Gastroesophageal sphincter (tissue), 3 donors: ENCODE measurements around the gene RAN.

Experiments
- EP300 ChIP-seq: sonication (generic); formaldehyde crosslinking; IDR thresholded peaks from one replicate; pipeline ENCODE4 v1.6.1; 2017; ENCODE audit warnings: antibody characterized with exemption, mild to moderate bottlenecking
- POLR2A ChIP-seq, 2 donors: fragments of 450-650 bp; IDR thresholded peaks; one replicate each; pipeline ENCODE4 v1.6.1; 2017; ENCODE audit warnings: antibody characterized with exemption in 2 of 2, mild to moderate bottlenecking in 2 of 2, moderate library complexity in 1 of 2
- POLR2AphosphoS5 ChIP-seq: sonication (generic); formaldehyde crosslinking; IDR thresholded peaks from one replicate; pipeline ENCODE4 v1.6.1; 2017; ENCODE audit warnings: antibody characterized with exemption
- TF ChIP-seq, protein P1 (sequence below), 4 experiments: fragments of 200-600 bp in 2 of 4; fragments of 450-650 bp in 2 of 4; sonication (generic) in 1 of 4; IDR thresholded peaks; one replicate each; pipeline ENCODE4 v1.5.1; 2017 to 2019; ENCODE audit warnings: antibody characterized with exemption in 4 of 4, mild to moderate bottlenecking in 2 of 4, moderate library complexity in 2 of 4

DNA sequence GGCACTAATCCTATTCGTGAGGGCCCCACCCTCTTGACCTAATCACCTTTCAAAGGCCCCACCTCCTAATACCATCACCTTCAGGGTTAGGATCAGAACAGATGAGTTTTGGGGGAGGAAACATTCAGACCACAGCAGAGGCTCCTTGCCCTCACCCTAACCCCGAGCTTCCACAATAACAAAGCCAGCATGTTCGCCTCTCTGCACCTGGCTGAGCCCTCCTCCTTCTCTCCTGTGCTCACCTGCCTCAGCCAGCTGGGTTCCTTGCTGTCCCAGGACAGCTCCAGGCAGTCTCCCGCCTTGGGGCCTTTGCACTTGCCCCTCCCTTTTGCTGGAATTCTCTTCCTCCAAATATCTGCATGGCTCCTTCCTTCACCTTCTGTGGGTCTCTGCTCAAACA, 9.7 kb upstream of the RAN start:
- TF ChIP-seq, protein P1, sequence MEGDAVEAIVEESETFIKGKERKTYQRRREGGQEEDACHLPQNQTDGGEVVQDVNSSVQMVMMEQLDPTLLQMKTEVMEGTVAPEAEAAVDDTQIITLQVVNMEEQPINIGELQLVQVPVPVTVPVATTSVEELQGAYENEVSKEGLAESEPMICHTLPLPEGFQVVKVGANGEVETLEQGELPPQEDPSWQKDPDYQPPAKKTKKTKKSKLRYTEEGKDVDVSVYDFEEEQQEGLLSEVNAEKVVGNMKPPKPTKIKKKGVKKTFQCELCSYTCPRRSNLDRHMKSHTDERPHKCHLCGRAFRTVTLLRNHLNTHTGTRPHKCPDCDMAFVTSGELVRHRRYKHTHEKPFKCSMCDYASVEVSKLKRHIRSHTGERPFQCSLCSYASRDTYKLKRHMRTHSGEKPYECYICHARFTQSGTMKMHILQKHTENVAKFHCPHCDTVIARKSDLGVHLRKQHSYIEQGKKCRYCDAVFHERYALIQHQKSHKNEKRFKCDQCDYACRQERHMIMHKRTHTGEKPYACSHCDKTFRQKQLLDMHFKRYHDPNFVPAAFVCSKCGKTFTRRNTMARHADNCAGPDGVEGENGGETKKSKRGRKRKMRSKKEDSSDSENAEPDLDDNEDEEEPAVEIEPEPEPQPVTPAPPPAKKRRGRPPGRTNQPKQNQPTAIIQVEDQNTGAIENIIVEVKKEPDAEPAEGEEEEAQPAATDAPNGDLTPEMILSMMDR (IDR thresholded peaks at IDR 0.05): no peak
- no peak for TF ChIP-seq POLR2AphosphoS5
- no peak for TF ChIP-seq POLR2A (IDR thresholded peaks at IDR 0.05)
- no peak for TF ChIP-seq EP300
